HL-60 (cell line): Measurements from ENCODE around the gene RAET1G.

Experiments used
- DNase-seq, 2 experiments: peaks; one replicate each; pipeline ENCODE4 v3.0.0-alpha.2; 2010 to 2020; ENCODE audit warnings: low read depth in 1 of 2, low spot score in 1 of 2
- H3K27ac ChIP-seq: fragments of 250-450 bp; sonication (Bioruptor Pico); replicated peaks from 2 replicates; pipeline ENCODE4 v1.5.1; 2020; ENCODE audit warnings: mild to moderate bottlenecking, moderate library complexity
- H3K27me3 ChIP-seq: fragments of 250-450 bp; sonication (Bioruptor Pico); 2 replicates; pipeline ENCODE4 v1.5.1; 2021; ENCODE audit warnings: mild to moderate bottlenecking, moderate library complexity; ENCODE audit not compliant: insufficient read depth, poor library complexity, severe bottlenecking
- H3K4me3 ChIP-seq: replicated peaks from 2 replicates; pipeline ENCODE4 v1.5.1; 2011; ENCODE audit warnings: mild to moderate bottlenecking, control low read depth, low read length; ENCODE audit not compliant: insufficient read depth
- CTCF ChIP-seq: IDR thresholded peaks from one replicate; pipeline ENCODE4 v1.5.1; 2011; ENCODE audit warnings: low read length, control low read depth, inconsistent platforms; ENCODE audit not compliant: insufficient read depth
- GABPA ChIP-seq: IDR thresholded peaks from 2 replicates; pipeline ENCODE4 v1.6.1; 2012; ENCODE audit warnings: low read depth
- POLR2AphosphoS5 ChIP-seq: IDR thresholded peaks from 2 replicates; pipeline ENCODE4 v1.6.1; 2012; ENCODE audit warnings: low read depth
- SPI1 ChIP-seq: IDR thresholded peaks from 2 replicates; pipeline ENCODE4 v1.6.1; 2012; ENCODE audit warnings: low read depth, mild to moderate bottlenecking, borderline replicate concordance
- TF ChIP-seq, protein P1 (sequence below): IDR thresholded peaks from 2 replicates; pipeline ENCODE4 v1.6.1; 2012; ENCODE audit warnings: low read depth; ENCODE audit not compliant: insufficient replicate concordance

RAET1G gene

DNA sequence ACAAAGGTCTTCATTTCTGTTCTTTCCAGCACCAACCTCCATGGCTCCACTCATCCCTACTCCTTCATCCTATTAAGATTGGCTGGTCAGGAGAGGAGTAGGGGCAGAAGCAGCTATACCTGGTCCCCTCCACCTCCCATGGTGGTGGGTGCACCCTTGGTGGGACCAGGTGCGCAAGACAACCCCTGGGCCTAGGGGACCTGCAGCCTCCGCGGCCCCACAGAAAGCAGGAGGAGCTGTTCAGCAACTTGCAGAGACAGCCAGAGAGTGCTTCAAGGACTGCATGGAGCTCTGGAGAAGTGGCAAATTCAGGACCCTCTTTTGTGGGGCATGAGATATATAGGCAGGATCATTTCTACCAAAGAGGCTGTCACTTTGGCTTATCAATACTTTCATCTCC, 28.7 kb upstream of the RAET1G start:
- no peak for DNase-seq
- no peak for TF ChIP-seq CTCF
- TF ChIP-seq SPI1: no peak
- TF ChIP-seq POLR2AphosphoS5: no peak
- no peak for TF ChIP-seq GABPA
- TF ChIP-seq, protein P1, sequence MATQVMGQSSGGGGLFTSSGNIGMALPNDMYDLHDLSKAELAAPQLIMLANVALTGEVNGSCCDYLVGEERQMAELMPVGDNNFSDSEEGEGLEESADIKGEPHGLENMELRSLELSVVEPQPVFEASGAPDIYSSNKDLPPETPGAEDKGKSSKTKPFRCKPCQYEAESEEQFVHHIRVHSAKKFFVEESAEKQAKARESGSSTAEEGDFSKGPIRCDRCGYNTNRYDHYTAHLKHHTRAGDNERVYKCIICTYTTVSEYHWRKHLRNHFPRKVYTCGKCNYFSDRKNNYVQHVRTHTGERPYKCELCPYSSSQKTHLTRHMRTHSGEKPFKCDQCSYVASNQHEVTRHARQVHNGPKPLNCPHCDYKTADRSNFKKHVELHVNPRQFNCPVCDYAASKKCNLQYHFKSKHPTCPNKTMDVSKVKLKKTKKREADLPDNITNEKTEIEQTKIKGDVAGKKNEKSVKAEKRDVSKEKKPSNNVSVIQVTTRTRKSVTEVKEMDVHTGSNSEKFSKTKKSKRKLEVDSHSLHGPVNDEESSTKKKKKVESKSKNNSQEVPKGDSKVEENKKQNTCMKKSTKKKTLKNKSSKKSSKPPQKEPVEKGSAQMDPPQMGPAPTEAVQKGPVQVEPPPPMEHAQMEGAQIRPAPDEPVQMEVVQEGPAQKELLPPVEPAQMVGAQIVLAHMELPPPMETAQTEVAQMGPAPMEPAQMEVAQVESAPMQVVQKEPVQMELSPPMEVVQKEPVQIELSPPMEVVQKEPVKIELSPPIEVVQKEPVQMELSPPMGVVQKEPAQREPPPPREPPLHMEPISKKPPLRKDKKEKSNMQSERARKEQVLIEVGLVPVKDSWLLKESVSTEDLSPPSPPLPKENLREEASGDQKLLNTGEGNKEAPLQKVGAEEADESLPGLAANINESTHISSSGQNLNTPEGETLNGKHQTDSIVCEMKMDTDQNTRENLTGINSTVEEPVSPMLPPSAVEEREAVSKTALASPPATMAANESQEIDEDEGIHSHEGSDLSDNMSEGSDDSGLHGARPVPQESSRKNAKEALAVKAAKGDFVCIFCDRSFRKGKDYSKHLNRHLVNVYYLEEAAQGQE: no peak
- H3K4me3 ChIP-seq: no peak overlapping the region
- no peak overlapping the region for H3K27ac ChIP-seq
- peaks cover 36% of the 10 kb centered on the region for H3K27me3 ChIP-seq

DNA sequence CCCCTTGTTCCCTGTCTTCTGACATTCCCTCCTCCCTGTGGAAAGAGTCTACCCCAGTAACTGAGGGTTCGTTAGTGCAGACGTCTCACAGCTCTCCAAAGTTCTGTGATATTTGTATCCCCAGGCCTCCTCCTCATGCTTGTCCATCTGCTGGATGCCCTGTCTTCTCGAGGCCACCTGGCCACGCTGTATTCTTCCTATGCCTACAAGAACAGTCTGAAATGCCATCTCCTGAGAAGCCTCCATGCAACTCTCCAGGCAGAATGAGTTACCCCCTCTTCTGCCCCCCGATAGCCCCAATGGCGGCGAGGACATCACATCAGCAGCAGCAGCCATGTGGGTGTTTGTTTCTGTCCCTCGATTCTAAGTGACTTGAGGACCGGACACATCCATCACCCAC, 28.2 kb upstream of the RAET1G start:
- TF ChIP-seq SPI1: no peak
- TF ChIP-seq POLR2AphosphoS5: no peak
- Histone ChIP-seq H3K27ac (no peak overlapping the region), H3K4me3 (no peak overlapping the region), H3K27me3 (peaks cover 32% of the 10 kb centered on the region)
- DNase-seq: no peak

GRCh38 chr6:149950423-149950822, 27.5 kb upstream of the RAET1G start:
- peaks cover 26% of the 10 kb centered on the region for H3K27me3 ChIP-seq
- DNase-seq: no peak
- no peak overlapping the region for H3K4me3 ChIP-seq
- TF ChIP-seq, protein P1: no peak
- H3K27ac ChIP-seq: no peak overlapping the region

- H3K4me3 ChIP-seq: no peak overlapping the region
- DNase-seq: no peak
- no peak for TF ChIP-seq CTCF
- no peak for TF ChIP-seq GABPA
- no peak for TF ChIP-seq POLR2AphosphoS5
- TF ChIP-seq, protein P1: no peak
- no peak for TF ChIP-seq SPI1
- no peak overlapping the region for H3K27ac ChIP-seq
- peaks cover 24% of the 10 kb centered on the region for H3K27me3 ChIP-seq
Observed at GRCh38 chr6:149948616-149949015, 25.7 kb upstream of the RAET1G start.
